ENCODE data around the gene ZNF689.

ZNF689 gene

DNA sequence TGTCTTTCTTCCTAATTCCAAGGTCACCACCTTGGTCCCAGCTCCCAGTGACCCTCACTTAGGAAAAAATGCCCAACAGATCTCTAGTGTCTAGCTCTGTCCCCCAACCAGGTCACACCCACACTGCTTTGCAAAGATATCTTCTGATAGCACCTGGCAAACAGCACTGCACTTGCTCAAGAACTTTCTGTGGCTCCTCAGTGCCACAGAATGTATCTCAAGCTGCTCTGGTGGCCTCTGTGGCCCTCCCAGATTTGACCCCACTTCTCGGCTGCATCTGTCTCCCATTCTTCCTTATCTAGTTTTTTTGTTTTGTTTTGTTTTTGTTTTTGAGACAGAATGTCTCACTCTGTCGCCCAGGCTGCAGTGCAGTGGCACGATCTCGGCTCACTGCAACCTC, 43.7 kb downstream of the ZNF689 start:
- CTCF ChIA-PET: interaction anchor here (0.5 to 2.1 kb wide), 6 partner anchors 16 to 117 kb away, joined by 3 to 8 read pairs (median 4); partner anchors contain the start of gene ZNF747

DNA sequence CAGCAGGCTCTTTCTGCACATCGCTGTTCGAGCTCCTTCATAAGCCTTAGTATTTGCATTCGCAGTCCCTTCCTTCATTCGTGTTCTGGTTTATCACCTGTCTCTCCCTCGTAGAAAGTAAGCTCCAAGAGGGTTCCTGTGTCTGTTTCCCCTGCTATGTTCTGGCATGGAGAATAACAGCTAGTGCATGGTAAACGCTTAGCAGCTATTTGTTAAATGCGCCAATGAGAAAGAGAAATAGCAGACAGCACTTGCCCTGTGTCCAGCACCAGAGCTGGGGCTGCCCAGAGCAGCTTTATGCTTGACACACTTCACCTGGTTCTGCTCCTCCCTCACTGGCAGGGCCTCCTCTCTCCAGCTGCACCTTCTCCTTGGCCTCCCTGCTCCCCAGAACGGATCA, 44.2 kb downstream of the ZNF689 start:
- Histone ChIP-seq H3K4me3 (ENCODE audit: low read depth, low read length) (no peak overlapping the region), H3K9me3 (ENCODE audit: control insufficient read depth, insufficient read depth, low read depth, low read length) (no peaks in the 10 kb centered on the region), H3K27ac (ENCODE audit: extremely low read depth, low read depth, low read length) (no peak overlapping the region), H3K36me3 (ENCODE audit: control insufficient read depth in 2 of 2, insufficient read depth in 1 of 2, low read length in 2 of 2) (no peaks in the 10 kb centered on the region), H3K4me1 (ENCODE audit: control insufficient read depth, insufficient read depth, low read length) (peaks cover 2% of the 10 kb centered on the region; the same call in 1 of the 2 replicates)
- POLR2A ChIA-PET: interaction anchor here (0.6 to 1.4 kb wide), 5 partner anchors 9 to 52 kb away, joined by 3 to 7 read pairs (median 3); no protein-coding TSS in a partner anchor
- TF ChIP-seq ZBTB8A (tag by site-specific recombination; IDR thresholded peaks at IDR 0.05) (no peak), ZNF600 (tag by site-specific recombination; IDR thresholded peaks at IDR 0.05) (peak; percentile 55)
- CTCF ChIA-PET: interaction anchor here (0.5 to 2.1 kb wide), 6 partner anchors 16 to 717 kb away, joined by 3 to 8 read pairs (median 4); no protein-coding TSS in a partner anchor

More for the DNA sequence above, 43.7 kb downstream of the ZNF689 start:
- Histone ChIP-seq H3K4me3 (ENCODE audit: low read depth, low read length) (no peak overlapping the region), H3K36me3 (ENCODE audit: control insufficient read depth in 2 of 2, insufficient read depth in 1 of 2, low read length in 2 of 2) (no peaks in the 10 kb centered on the region), H3K9me3 (ENCODE audit: control insufficient read depth, insufficient read depth, low read depth, low read length) (no peaks in the 10 kb centered on the region), H3K27ac (ENCODE audit: extremely low read depth, low read depth, low read length) (no peak overlapping the region), H3K4me1 (ENCODE audit: control insufficient read depth, insufficient read depth, low read length) (peaks cover 2% of the 10 kb centered on the region; the same call in 1 of the 2 replicates)
- no peak for TF ChIP-seq ZNF639 (tag by site-specific recombination; IDR thresholded peaks at IDR 0.05)
- TF ChIP-seq IKZF3 (tag by site-specific recombination; IDR thresholded peaks at IDR 0.05): no peak
- peak; percentile 88 for TF ChIP-seq ZNF16 (tag by site-specific recombination; IDR thresholded peaks at IDR 0.05; ENCODE audit: low read depth)
- TF ChIP-seq, protein P1, sequence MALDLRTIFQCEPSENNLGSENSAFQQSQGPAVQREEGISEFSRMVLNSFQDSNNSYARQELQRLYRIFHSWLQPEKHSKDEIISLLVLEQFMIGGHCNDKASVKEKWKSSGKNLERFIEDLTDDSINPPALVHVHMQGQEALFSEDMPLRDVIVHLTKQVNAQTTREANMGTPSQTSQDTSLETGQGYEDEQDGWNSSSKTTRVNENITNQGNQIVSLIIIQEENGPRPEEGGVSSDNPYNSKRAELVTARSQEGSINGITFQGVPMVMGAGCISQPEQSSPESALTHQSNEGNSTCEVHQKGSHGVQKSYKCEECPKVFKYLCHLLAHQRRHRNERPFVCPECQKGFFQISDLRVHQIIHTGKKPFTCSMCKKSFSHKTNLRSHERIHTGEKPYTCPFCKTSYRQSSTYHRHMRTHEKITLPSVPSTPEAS (tag by site-specific recombination; IDR thresholded peaks at IDR 0.05): no peak
- POLR2A ChIA-PET: interaction anchor here (0.9 to 1.3 kb wide), 2 partner anchors 9 to 17 kb away, joined by 3 to 7 read pairs; no protein-coding TSS in a partner anchor

DNA sequence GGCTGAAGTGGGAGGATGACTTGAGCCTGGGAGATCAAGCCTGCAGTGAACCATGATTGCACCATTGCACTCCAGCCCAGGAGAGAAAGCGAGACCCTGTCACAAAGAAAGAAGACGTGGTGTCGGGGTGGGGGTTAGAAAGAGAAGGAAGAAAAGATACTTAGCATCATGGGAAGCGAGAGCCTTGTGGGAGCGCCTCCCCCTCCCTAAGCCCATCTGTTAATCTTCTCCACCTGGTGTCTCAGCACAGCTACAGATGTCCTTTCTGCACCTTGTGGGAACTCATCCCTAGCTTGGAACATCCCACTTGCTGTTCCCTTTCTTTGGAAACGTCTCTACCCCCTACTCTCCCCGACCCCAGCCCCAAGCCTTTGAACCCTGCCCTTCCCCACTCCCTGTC, 44.7 kb downstream of the ZNF689 start:
- H3K9me3 ChIP-seq (ENCODE audit: control insufficient read depth, insufficient read depth, low read depth, low read length): no peaks in the 10 kb centered on the region
- CTCF ChIA-PET: interaction anchor here (0.7 to 2.1 kb wide), 4 partner anchors 31 to 717 kb away, joined by 3 to 8 read pairs (median 4); no protein-coding TSS in a partner anchor
- POLR2A ChIA-PET: interaction anchor here (0.6 to 1.4 kb wide), 4 partner anchors 8 to 53 kb away, joined by 3 to 7 read pairs (median 3); no protein-coding TSS in a partner anchor
- H3K36me3 ChIP-seq (ENCODE audit: control insufficient read depth in 2 of 2, insufficient read depth in 1 of 2, low read length in 2 of 2): no peaks in the 10 kb centered on the region
- no peaks in the 10 kb centered on the region for H3K4me1 ChIP-seq (ENCODE audit: control insufficient read depth, insufficient read depth, low read length)
- H3K4me3 ChIP-seq (ENCODE audit: low read depth, low read length): no peak overlapping the region
- H3K27ac ChIP-seq (ENCODE audit: extremely low read depth, low read depth, low read length): no peak overlapping the region
- no peak for TF ChIP-seq ZNF391 (tag by site-specific recombination; IDR thresholded peaks at IDR 0.05; ENCODE audit: borderline replicate concordance, low read depth)
- no peak for TF ChIP-seq ZNF701 (tag by site-specific recombination; IDR thresholded peaks at IDR 0.05)
- TF ChIP-seq ZNF175 (tag by site-specific recombination; IDR thresholded peaks at IDR 0.05): no peak
- no peak for TF ChIP-seq ZBTB1 (tag by site-specific recombination; IDR thresholded peaks at IDR 0.05)
- TF ChIP-seq YY2 (tag by site-specific recombination; IDR thresholded peaks at IDR 0.05): no peak
- TF ChIP-seq HOXD13 (CRISPR knock-in tag; IDR thresholded peaks at IDR 0.05; ENCODE audit: borderline replicate concordance): no peak
- no peak for TF ChIP-seq ZNF274 (IDR thresholded peaks at IDR 0.05; ENCODE audit: low read length)
- TF ChIP-seq ZNF274 (tag by site-specific recombination; IDR thresholded peaks at IDR 0.05; ENCODE audit: borderline replicate concordance): no peak
- TF ChIP-seq ZNF19 (tag by site-specific recombination; IDR thresholded peaks at IDR 0.05; ENCODE audit: low read depth): no peak
- TF ChIP-seq ZNF416 (tag by site-specific recombination; IDR thresholded peaks at IDR 0.05): no peak
- TF ChIP-seq ZNF560 (tag by site-specific recombination; IDR thresholded peaks at IDR 0.05; ENCODE audit: borderline replicate concordance): no peak
- TF ChIP-seq, protein P2, sequence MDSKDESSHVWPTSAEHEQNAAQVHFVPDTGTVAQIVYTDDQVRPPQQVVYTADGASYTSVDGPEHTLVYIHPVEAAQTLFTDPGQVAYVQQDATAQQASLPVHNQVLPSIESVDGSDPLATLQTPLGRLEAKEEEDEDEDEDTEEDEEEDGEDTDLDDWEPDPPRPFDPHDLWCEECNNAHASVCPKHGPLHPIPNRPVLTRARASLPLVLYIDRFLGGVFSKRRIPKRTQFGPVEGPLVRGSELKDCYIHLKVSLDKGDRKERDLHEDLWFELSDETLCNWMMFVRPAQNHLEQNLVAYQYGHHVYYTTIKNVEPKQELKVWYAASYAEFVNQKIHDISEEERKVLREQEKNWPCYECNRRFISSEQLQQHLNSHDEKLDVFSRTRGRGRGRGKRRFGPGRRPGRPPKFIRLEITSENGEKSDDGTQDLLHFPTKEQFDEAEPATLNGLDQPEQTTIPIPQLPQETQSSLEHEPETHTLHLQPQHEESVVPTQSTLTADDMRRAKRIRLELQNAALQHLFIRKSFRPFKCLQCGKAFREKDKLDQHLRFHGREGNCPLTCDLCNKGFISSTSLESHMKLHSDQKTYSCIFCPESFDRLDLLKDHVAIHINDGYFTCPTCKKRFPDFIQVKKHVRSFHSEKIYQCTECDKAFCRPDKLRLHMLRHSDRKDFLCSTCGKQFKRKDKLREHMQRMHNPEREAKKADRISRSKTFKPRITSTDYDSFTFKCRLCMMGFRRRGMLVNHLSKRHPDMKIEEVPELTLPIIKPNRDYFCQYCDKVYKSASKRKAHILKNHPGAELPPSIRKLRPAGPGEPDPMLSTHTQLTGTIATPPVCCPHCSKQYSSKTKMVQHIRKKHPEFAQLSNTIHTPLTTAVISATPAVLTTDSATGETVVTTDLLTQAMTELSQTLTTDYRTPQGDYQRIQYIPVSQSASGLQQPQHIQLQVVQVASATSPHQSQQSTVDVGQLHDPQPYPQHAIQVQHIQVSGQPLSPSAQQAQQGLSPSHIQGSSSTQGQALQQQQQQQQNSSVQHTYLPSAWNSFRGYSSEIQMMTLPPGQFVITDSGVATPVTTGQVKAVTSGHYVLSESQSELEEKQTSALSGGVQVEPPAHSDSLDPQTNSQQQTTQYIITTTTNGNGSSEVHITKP (tag by site-specific recombination; IDR thresholded peaks at IDR 0.05): no peak
- no peak for TF ChIP-seq ZNF473 (tag by site-specific recombination; IDR thresholded peaks at IDR 0.05)

Measured in HEK293 (cell line).